Adrenal gland (tissue), 12 donors: ENCODE data around the gene RASA4B. TPM values are rescaled to one million over a fixed set of nuclear protein-coding genes. Genes with fewer than 3 reads are reported as not detected.
"Not testable (repeated sequence)": the region's sequence is repeated elsewhere in the genome, so short reads cannot be mapped to it uniquely, and the experiment has no call there.

ENCODE experiments used
- DNase-seq, 7 donors: peaks; one replicate each; pipeline ENCODE4 v3.0.0-alpha.2; 2019 to 2020
- H3K27ac ChIP-seq, 5 donors: fragments of 200-600 bp; sonication (generic) in 4 of 5; 1 replicate in 3 of 5; 2 replicates in 2 of 5; pipeline versions ENCODE4 v1.5.1 to v1.8.0; 2016 to 2020; ENCODE audit warnings: mild to moderate bottlenecking in 1 of 5
- H3K27me3 ChIP-seq: fragments of 200-600 bp; 2 replicates; pipeline ENCODE4 v1.8.0; 2021
- H3K36me3 ChIP-seq, 2 donors: fragments of 200-600 bp; replicated peaks in 1 of 2; 1 replicate in 1 of 2; 2 replicates in 1 of 2; pipeline versions ENCODE4 v1.5.1 to v1.8.0; 2018 to 2022
- H3K4me1 ChIP-seq, 2 donors: fragments of 200-600 bp; replicated peaks in 1 of 2; 1 replicate in 1 of 2; 2 replicates in 1 of 2; pipeline versions ENCODE4 v1.5.1 to v1.8.0; 2018 to 2021
- H3K4me3 ChIP-seq, 4 donors: fragments of 200-600 bp; sonication (generic) in 3 of 4; one replicate each; pipeline ENCODE4 v1.5.1; 2016 to 2018
- H3K9me3 ChIP-seq, 3 donors: fragments of 200-600 bp; sonication (generic) in 1 of 3; replicated peaks in 1 of 3; 1 replicate in 2 of 3; 2 replicates in 1 of 3; pipeline versions ENCODE4 v1.5.1 to v1.8.0; 2016 to 2021
- POLR2A ChIP-seq, 2 donors: fragments of 450-650 bp; IDR thresholded peaks; one replicate each; pipeline ENCODE4 v1.6.1; 2017; ENCODE audit warnings: antibody characterized with exemption in 2 of 2, mild to moderate bottlenecking in 2 of 2, moderate library complexity in 1 of 2
- WGBS, 4 donors: extraction: QIAGEN DNeasy Blood & Tissue Kit in 2 of 4; methylation state at CpG; one replicate each; pipeline versions ENCODE4 v1.1.5 to v1.1.7; 2013 to 2017; 5-methylcytosine and 5-hydroxymethylcytosine counted together
- intact Hi-C, 2 donors: fragments of 100-400 bp; cut with DNase I; formaldehyde crosslinking; loops; one replicate each; pipeline versions ENCODE4 v1.14.1 to v1.15.0; 2022 to 2023
- polyA plus RNA-seq, 3 donors: library from polyadenylated mRNA; stranded (reverse); fragments of 200-250 nt in 2 of 3; fragments of 350-450 nt in 1 of 3; fragmentation: Illumina TruSeq in 1 of 3; extraction: RNeasy Lipid Tissue Mini Kit (QIAGEN cat#74804) in 1 of 3; gene quantifications; one replicate each; pipeline ENCODE4 v1.2.3, GENCODE V29; 2013 to 2014
- total RNA-seq, 9 donors: library from RNA; depleted of rRNA in 4 of 9; stranded (reverse); fragments of >200 nt in 4 of 9; fragments of 120-200 nt in 1 of 9; fragmentation: NEBNext Ultra II Directional in 1 of 9; extraction: Animal tissue kit (Norgen Biotek cat#: 25700) in 1 of 9; gene quantifications; one replicate each; pipeline versions ENCODE4 v1.1.0 to v1.2.4, GENCODE V29; 2013 to 2023
- TF ChIP-seq, protein P1 (sequence below), 6 experiments: fragments of 450-650 bp in 4 of 6; fragments of 200-600 bp in 2 of 6; sonication (generic) in 1 of 6; IDR thresholded peaks; 1 replicate in 5 of 6; 2 replicates in 1 of 6; pipeline versions ENCODE4 v1.5.1 to v1.8.0; 2016 to 2021; ENCODE audit warnings: antibody characterized with exemption in 6 of 6, mild to moderate bottlenecking in 2 of 6, moderate library complexity in 1 of 6
- donor health status: healthy with polysubstance abuse.
- donor health status: Bipolar disorder and iron deficiency.
- donor health status: DM: yes; HTN: yes; CAD: no.
- donor health status: DM: no; HTN: no; CAD: no.
- donor health status: DM: no; HTN: no; CAD: no.
- donor health status: DM: yes; HTN: yes; CAD: no.

Gene RASA4B
- total and polyA plus RNA-seq, 12 donors: 1.9 to 150 (median 24.6) TPM

DNA sequence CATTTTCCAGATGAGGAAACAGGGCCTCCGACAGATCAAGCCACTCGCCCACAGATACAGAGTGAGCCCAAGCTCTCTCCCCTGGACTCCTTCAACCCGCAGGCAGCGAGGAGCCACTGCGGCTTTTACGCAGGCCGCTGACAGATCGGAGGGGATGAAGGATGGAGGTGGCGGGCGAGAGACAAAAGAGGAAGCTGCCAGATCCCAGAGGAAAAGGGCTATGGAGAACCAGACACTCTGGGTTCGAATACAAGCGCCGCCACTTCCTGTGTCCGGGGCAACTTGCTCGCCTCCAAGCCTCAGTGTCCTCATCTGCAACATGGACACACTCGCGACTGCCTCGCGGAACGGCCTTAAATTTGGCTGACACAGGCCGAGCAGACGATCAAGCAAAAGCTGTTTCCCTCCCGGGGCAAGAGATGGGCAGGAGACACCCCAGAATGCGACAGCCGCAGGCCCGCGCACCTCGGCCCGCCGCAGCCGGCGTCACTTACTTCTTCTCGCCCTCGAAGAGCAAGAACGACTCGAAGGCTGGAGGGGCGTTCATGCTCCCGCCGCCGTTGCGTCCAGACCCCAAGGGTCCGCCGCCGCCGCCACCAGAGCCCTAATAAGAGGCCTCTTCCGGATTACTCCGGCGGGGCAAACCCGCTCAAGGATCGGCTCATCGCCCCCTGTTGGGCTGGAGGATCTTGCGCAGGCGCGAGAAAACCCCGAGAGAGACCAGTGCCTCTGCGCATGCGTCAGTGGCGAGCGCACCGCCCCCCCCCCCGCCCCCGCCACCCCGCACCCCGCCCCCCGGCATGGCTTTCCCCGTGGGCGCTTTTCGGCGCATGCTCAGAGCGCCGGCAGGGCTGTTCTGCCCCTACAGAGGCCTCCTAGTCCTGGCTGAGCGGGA lies 39.0 kb downstream of the RASA4B start, which contains the start of gene POLR2J:
Gene POLR2J (minus strand): TSS at position 609 of the 895 bp plus-strand sequence. CDS start 62 bp downstream, at position 547.
- H3K4me1 ChIP-seq: not testable (repeated sequence)
- WGBS, 4 donors: 0 to 1% (median 0%) methylated on average over 8 to 36 of the region's 72 CpGs; no CpG with 5 or more reads in 1 of the 4 donors
- peak within 1 kb of the TSS in 2 of 5 donors; percentile 68 to 77 for H3K27ac ChIP-seq

GRCh38 chr7:102474736-102475435 lies 42.7 kb downstream of the RASA4B start:
- Histone ChIP-seq H3K36me3 (peaks cover 0 to 22% of the 10 kb centered on the region in 2 donors), H3K27ac (peak overlapping the region in 1 of 5 donors; percentile 22)
- H3K4me1 ChIP-seq, H3K4me3 ChIP-seq, intact Hi-C loops, H3K27me3 ChIP-seq, H3K9me3 ChIP-seq: not testable (repeated sequence)
- peak in 6 of 7 donors; percentile 10 to 49 (median 35) for DNase-seq
- 78 to 90% (median 80%) methylated on average over 1 to 9 of the region's 19 CpGs for WGBS, 4 donors

More for the DNA sequence above, 39.0 kb downstream of the RASA4B start, which contains the start of gene POLR2J:
- TF ChIP-seq, protein P1, sequence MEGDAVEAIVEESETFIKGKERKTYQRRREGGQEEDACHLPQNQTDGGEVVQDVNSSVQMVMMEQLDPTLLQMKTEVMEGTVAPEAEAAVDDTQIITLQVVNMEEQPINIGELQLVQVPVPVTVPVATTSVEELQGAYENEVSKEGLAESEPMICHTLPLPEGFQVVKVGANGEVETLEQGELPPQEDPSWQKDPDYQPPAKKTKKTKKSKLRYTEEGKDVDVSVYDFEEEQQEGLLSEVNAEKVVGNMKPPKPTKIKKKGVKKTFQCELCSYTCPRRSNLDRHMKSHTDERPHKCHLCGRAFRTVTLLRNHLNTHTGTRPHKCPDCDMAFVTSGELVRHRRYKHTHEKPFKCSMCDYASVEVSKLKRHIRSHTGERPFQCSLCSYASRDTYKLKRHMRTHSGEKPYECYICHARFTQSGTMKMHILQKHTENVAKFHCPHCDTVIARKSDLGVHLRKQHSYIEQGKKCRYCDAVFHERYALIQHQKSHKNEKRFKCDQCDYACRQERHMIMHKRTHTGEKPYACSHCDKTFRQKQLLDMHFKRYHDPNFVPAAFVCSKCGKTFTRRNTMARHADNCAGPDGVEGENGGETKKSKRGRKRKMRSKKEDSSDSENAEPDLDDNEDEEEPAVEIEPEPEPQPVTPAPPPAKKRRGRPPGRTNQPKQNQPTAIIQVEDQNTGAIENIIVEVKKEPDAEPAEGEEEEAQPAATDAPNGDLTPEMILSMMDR (IDR thresholded peaks at IDR 0.05): peak in 5 of 6 experiments; percentile 25 to 58 (median 42)
- peak in 1 of 2 donors; percentile 71 for TF ChIP-seq POLR2A (IDR thresholded peaks at IDR 0.05)
- H3K4me3 ChIP-seq: peak within 1 kb of the TSS in 3 of 4 donors; percentile 37 to 58 (median 56)
- H3K36me3 ChIP-seq, intact Hi-C loops, H3K27me3 ChIP-seq, H3K9me3 ChIP-seq: not testable (repeated sequence)
- DNase-seq: peak; percentile 85 to 95 (median 91)

- H3K4me3 ChIP-seq, H3K27ac ChIP-seq, H3K9me3 ChIP-seq, H3K4me1 ChIP-seq, H3K27me3 ChIP-seq, intact Hi-C loops: not testable (repeated sequence)
- DNase-seq: peak in 5 of 7 donors; percentile 0 to 39 (median 5)
- H3K36me3 ChIP-seq: peaks cover 0 to 22% of the 10 kb centered on the region in 2 donors
- 85 to 88% methylated on average over 8 to 9 of the region's 14 CpGs; no CpG with 5 or more reads in 2 of the 4 donors for WGBS, 4 donors
Measured at GRCh38 chr7:102474116-102474515, 43.5 kb downstream of the RASA4B start.

- no peaks in the 10 kb centered on the region for H3K9me3 ChIP-seq
- WGBS, 4 donors: 79 to 91% (median 84%) methylated on average over 14 to 23 of the region's 23 CpGs
- H3K4me3 ChIP-seq: no peak overlapping the region
- TF ChIP-seq, protein P1 (IDR thresholded peaks at IDR 0.05): no peak
- TF ChIP-seq POLR2A (IDR thresholded peaks at IDR 0.05): no peak
- no peak overlapping the region for H3K27ac ChIP-seq
- intact Hi-C loops: no loop called here
- H3K27me3 ChIP-seq: no peaks in the 10 kb centered on the region
- peaks cover 0 to 22% of the 10 kb centered on the region in 2 donors for H3K36me3 ChIP-seq
- peak in 5 of 7 donors; percentile 5 to 50 (median 30) for DNase-seq
- peaks cover 8 to 11% of the 10 kb centered on the region in 2 donors for H3K4me1 ChIP-seq
Measured at GRCh38 chr7:102473271-102473991, 44.1 kb downstream of the RASA4B start.
